Activated naive CD4-positive, alpha-beta T cell treated with anti-CD3 and anti-CD28 coated beads, Interleukin-2, amount 50 U/mL, for 16 hours (primary cell): ENCODE data around the gene NHP2.

Experiments
- DNase-seq: peaks from one replicate; pipeline ENCODE4 v3.0.0-alpha.2; 2020

NHP2 gene

GRCh38 chr5:178112545-178112944 lies 41.1 kb downstream of the NHP2 start:
- DNase-seq = no peak

DNA sequence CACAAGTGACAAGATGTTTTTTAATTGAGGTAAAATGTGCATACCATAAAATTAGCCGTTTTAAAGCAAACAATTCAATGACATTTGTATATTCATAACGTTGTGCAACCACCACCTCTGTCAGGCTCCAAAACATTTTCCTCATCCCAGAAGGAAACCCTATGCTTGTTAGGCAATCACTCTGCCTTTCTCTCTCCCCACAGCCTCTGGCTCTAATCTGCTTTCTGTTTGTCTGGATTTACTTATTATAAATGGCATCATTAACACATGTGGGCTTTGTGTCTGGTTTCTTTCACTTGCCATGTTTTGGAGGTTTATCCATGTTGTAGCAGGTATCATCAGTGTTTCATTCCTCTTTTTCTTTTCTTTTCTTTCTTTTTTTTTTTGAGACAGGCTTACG lies 41.8 kb downstream of the NHP2 start:
- DNase-seq = no peak

- no peak for DNase-seq
Observed at GRCh38 chr5:178110511-178110910, 43.2 kb downstream of the NHP2 start.

GRCh38 chr5:178108966-178109365 lies 44.7 kb downstream of the NHP2 start:
- DNase-seq = no peak

- no peak for DNase-seq
Observed at GRCh38 chr5:178108446-178108845, 45.2 kb downstream of the NHP2 start.

DNA sequence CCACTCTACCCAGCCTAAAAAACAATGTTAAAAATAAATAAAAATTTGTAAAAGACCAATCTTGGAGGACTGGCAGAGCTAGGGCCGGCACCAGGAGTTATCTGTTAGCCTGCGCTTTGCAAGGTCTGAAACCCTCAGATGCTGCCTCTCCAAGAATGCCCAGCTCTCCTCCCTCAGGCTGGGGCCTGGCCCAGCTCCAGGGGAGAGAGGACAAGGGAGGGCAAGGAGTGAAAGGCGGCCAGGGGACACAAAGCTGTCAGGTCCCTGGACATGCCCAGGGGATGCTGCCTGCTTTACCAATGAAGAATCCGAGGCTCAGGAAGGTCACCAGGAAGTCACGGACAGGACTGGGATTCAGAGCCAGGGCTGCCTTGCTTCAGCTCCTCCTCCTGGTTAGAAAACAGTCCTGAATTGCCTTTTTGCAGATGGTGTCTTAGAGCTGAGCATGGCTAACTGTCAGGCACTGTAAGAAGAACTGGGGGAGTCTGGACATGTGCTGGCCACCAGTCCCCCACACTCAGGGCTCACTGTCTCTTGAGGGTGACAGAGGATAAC lies 45.9 kb downstream of the NHP2 start:
- DNase-seq = no peak

GRCh38 chr5:178106556-178107239 lies 47.0 kb downstream of the NHP2 start:
- no peak for DNase-seq

- no peak for DNase-seq
Observed at GRCh38 chr5:178106086-178106485, 47.6 kb downstream of the NHP2 start.

GRCh38 chr5:178104492-178104891 lies 49.2 kb downstream of the NHP2 start:
- no peak for DNase-seq

DNA sequence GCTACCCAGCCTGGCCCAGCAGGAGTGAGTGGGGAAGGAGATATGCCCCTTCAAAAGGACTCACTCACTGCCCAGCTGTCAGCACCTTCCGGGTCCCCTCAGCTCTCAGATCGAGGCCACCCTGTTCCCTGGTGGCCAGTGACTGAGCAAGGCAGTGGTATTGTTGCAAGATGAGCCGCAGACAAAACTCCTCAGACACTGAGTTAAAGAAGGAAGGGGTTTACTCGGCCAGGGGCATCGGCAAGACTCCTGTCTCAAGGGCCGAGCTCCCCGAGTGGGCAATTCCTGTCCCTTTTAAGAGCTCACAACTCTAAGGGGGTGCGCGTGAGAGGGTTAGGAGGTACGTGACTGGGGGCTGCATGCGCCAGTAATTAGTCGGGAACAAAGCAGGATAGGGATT lies 50.1 kb downstream of the NHP2 start:
- DNase-seq = no peak
